ENCODE results near the gene GABBR2.

The GABBR2 gene

GRCh38 chr9:98594546-98595160 is 114.1 kb downstream of the GABBR2 start:
- TF ChIP-seq TCF12 (IDR thresholded peaks at IDR 0.05; ENCODE audit: low read depth): no peak

- TF ChIP-seq USF1 (IDR thresholded peaks at IDR 0.05) (no peak), CREB1 (IDR thresholded peaks at IDR 0.05; ENCODE audit: low read depth) (no peak), RAD21 (IDR thresholded peaks at IDR 0.05; ENCODE audit: low read depth) (no peak), FOXM1 (IDR thresholded peaks at IDR 0.05; ENCODE audit: borderline replicate concordance, low read depth) (no peak), MAX (IDR thresholded peaks at IDR 0.05) (no peak), NFIC (IDR thresholded peaks at IDR 0.05) (no peak), REST (IDR thresholded peaks at IDR 0.05; ENCODE audit: low read depth) (no peak), CEBPB (IDR thresholded peaks at IDR 0.05) (no peak), ZBTB7A (IDR thresholded peaks at IDR 0.05; ENCODE audit: low read depth) (no peak), TAF1 (IDR thresholded peaks at IDR 0.05; ENCODE audit: low read depth) (no peak), YY1 (IDR thresholded peaks at IDR 0.05; ENCODE audit: low read depth) (no peak), EGR1 (IDR thresholded peaks at IDR 0.05) (no peak), TCF12 (IDR thresholded peaks at IDR 0.05; ENCODE audit: low read depth) (no peak), TEAD4 (IDR thresholded peaks at IDR 0.05) (no peak)
These were observed 115.1 kb downstream of the GABBR2 start for GRCh38 chr9:98593354-98594253.

GRCh38 chr9:98591696-98592095 is 117.0 kb downstream of the GABBR2 start:
- no peak for TF ChIP-seq CREB1 (IDR thresholded peaks at IDR 0.05; ENCODE audit: low read depth)
- no peak for TF ChIP-seq REST (IDR thresholded peaks at IDR 0.05; ENCODE audit: low read depth)
- TF ChIP-seq TEAD4 (IDR thresholded peaks at IDR 0.05): no peak
- no peak for TF ChIP-seq FOXM1 (IDR thresholded peaks at IDR 0.05; ENCODE audit: borderline replicate concordance, low read depth)
- no peak for TF ChIP-seq NFIC (IDR thresholded peaks at IDR 0.05)
- no peak for TF ChIP-seq EGR1 (IDR thresholded peaks at IDR 0.05)
- no peak for TF ChIP-seq TAF1 (IDR thresholded peaks at IDR 0.05; ENCODE audit: low read depth)
- no peak for TF ChIP-seq USF1 (IDR thresholded peaks at IDR 0.05)
- TF ChIP-seq CEBPB (IDR thresholded peaks at IDR 0.05): no peak
- TF ChIP-seq TCF12 (IDR thresholded peaks at IDR 0.05; ENCODE audit: low read depth): no peak
- no peak for TF ChIP-seq EP300 (IDR thresholded peaks at IDR 0.05; ENCODE audit: borderline replicate concordance)
- no peak for TF ChIP-seq MAX (IDR thresholded peaks at IDR 0.05)
- TF ChIP-seq ZBTB7A (IDR thresholded peaks at IDR 0.05; ENCODE audit: low read depth): no peak
- no peak for TF ChIP-seq RAD21 (IDR thresholded peaks at IDR 0.05; ENCODE audit: low read depth)
- no peak for TF ChIP-seq YY1 (IDR thresholded peaks at IDR 0.05; ENCODE audit: low read depth)

GRCh38 chr9:98590101-98590500 is 118.6 kb downstream of the GABBR2 start:
- TF ChIP-seq CEBPB (IDR thresholded peaks at IDR 0.05): no peak
- TF ChIP-seq EP300 (IDR thresholded peaks at IDR 0.05; ENCODE audit: borderline replicate concordance): no peak
- no peak for TF ChIP-seq TEAD4 (IDR thresholded peaks at IDR 0.05)
- TF ChIP-seq USF1 (IDR thresholded peaks at IDR 0.05): no peak
- TF ChIP-seq FOXM1 (IDR thresholded peaks at IDR 0.05; ENCODE audit: borderline replicate concordance, low read depth): no peak
- no peak for TF ChIP-seq RAD21 (IDR thresholded peaks at IDR 0.05; ENCODE audit: low read depth)
- TF ChIP-seq MAX (IDR thresholded peaks at IDR 0.05): no peak
- no peak for TF ChIP-seq CREB1 (IDR thresholded peaks at IDR 0.05; ENCODE audit: low read depth)
- no peak for TF ChIP-seq TAF1 (IDR thresholded peaks at IDR 0.05; ENCODE audit: low read depth)
- no peak for TF ChIP-seq NFIC (IDR thresholded peaks at IDR 0.05)
- TF ChIP-seq REST (IDR thresholded peaks at IDR 0.05; ENCODE audit: low read depth): no peak
- no peak for TF ChIP-seq YY1 (IDR thresholded peaks at IDR 0.05; ENCODE audit: low read depth)
- TF ChIP-seq ZBTB7A (IDR thresholded peaks at IDR 0.05; ENCODE audit: low read depth): no peak
- TF ChIP-seq EGR1 (IDR thresholded peaks at IDR 0.05): no peak
- TF ChIP-seq TCF12 (IDR thresholded peaks at IDR 0.05; ENCODE audit: low read depth): no peak
